NCI-H524 (cell line): ENCODE results near the gene CD8B.

Source experiments
- DNase-seq, 2 experiments: peaks; one replicate each; lab custom pipeline; 2025; lab: John Stamatoyannopoulos, UW

The CD8B gene

DNA sequence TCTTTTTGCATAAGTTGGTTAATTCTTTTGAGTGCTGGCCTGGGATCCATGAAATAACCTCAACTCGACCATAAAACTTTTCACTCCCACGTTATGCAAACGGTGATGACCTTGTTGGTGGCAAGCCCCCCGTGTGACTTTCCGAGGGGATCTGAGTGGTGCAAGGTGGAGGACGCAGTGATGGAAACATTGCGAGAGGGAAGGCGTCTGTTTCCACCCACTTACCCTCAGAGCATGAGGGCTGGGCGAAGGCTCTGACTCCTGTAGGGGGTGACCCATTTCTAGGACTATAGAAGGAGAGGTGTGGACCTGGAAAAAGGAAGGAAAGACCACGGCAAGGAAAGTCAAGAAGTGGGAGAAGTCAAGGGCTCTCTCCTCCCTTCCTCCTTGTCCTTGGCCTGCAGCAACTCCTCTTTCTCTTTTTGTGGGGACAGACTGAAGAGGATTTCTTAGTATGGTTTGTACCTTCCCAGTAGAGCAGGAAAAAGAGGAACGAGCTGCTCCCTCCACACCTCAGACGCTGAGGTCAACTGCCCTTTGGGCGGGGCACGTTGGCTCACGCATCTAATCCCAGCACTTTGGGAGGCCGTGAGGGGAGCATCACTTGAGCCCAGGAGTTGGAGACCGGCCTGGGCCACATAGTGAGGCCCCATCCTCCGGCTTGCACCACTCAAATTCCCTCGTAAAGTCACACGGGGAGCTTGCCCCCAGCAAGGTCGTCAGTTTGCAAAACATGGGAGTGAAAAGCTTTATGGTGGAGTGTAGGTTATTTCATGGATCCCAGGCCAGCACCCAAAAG, 55.4 kb downstream of the CD8B start:
- DNase-seq: no peak

DNA sequence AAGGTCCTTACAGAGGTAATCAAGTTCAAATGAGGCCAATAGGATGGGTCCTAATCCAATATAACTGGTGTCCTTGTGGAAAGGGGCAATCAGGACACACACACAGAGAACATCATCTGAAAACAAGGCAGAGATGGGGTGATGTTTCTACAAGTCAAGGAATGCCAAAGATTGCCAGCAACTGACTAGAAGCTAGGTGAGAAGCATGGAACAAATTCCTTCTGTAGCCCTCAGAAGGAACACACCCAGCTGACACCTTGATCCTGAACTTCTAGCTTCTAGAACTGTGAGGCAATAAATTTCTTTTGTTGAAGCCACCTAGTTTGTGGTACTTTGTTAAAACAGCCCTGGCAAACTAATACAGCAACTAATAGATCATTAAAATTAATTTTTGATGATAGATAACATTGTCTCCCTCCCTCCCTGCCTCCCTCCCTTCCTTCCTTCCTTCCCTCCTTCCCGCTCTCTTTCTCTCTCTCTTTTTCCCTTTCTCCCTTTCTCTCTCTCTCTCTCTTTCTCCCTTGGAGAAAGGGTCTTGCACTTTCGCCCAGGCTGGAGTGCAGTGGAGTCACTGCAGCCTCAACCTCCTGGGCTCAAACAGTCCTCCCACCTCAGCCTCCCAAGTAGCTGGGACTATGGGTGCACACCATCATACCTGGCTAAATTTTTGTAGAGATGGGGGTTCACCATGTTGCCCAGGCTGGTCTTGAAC, 60.7 kb downstream of the CD8B start:
- DNase-seq: no peak

DNA sequence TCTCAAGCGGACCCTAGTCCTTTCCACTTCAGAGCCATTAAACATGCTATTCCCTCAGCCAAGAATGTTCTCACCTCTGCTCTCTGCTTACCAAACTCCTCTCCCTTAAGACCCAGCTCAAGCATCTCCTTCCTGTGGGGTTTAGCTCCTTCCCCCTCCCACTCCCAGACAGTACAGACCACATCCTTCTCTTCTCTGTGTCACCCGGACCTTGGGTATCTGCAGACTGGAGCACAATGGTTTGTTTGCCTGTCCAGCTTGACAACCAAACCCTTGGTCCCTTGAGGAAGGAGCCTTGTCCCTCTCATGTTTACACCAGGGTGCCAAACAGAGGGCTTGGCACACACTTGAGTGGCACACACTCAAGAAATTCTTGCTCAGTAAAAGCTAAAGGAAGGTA, 66.8 kb downstream of the CD8B start:
- DNase-seq: no peak

DNA sequence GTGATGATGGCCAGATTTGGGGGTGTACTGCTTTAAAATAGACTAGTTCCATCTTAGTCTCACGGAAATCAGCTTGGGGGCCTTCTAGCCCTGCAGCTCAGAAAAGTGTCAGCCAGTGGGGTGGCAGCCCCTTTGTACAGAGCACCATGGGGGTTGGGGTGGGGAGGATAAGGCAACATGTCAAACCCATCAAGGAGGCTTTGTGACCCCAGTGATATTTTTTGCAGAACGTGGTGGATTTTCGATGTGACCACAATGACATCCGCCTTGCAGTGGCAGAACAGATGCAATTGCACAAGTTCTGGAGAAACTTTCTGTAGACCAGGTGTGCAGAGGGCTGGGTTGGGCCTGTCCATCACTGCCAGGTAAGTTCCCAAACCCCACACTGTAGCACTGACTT, 67.9 kb downstream of the CD8B start:
- no peak for DNase-seq

DNA sequence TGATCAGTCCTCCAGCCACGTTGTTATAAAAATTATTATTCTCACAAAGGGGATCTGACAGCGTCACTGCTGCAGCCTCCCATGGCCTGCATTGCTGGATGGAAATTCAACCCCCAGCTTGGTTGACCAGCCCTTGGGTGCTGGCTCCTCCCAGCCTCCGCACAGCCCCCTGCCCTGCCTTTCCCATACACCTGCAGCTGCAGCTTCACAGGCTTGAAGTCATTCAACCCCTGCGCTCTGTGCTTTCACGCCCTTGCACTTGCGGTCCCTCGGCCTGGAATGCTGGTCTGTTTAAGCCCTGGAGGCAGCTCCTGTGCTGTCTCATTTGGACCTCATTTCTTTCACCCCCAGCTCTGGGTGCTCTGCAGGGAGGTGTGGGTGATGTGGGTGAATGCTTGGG, 70.1 kb downstream of the CD8B start:
- no peak for DNase-seq

DNA sequence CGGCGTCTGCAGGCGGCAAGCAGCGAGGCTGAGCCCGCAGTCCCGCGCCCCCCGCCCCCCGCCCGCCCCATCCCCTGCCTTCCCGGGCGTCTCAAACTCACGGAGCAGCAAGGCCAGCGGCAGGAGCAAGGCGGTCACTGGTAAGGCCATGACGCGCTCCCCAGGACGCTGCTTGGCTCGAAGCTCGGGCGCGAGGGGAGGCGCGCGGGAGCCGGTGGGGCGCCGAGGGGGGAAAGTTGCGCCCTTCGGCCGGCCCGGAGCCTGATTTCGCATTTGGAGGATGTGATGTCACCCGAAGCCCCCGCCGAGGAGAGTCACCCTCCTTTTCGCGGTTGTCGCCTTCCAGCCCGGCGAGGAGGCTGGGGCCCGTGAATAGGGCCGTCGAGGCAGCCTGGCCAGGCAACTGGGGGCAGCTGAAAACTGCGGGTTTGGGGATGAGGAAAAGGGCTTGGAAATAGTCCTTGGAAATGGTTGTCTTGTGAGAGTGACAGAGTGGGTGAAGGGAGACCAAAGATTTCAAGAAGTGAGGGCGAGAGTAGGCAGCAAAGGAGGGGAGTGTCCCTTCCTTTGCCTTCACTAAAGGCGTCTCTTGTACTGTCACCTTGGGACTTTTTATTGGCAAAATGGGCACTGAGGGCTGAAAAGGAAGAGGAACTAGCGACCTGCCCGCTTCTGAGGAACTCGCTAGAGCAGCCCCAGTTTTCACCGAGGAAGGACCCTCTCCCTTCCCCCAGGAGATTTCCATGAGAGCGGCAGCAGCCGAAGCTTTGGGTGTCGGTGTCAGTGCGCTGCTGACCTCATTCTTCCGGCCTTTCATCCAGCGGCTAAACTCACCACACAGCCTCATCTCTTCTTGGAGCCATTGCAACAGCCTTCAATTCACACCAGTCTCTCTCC, 70.8 kb downstream of the CD8B start, which contains the start of gene CD8A:
CD8A (minus strand) TSS at position 238 of the 897 bp plus-strand sequence; CDS start at position 150, 88 bp downstream.
- no peak for DNase-seq

DNA sequence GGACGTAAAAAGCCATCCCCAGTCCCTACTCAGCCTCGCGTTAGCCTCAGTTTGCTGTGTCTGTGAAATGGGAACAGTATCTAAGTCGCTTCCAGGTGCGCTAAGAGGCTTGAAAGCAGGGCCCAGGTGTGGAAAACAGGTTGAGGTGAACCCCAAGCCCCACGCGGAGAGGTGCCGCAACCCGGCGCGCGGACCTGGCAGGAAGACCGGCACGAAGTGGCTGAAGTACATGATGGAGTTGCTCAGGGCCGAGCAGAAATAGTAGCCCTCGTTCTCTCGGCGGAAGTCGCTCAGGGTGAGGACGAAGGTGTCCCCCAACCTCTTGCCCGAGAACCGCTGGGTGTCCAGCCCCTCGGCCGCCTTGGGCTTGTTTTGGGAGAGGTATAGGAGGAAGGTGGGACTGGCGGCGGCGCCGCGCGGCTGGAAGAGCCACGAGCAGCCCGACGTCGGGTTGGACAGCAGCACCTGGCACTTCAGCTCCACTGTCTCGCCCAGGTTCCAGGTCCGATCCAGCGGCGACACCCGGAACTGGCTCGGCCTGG, 71.5 kb downstream of the CD8B start:
- DNase-seq: no peak

DNA sequence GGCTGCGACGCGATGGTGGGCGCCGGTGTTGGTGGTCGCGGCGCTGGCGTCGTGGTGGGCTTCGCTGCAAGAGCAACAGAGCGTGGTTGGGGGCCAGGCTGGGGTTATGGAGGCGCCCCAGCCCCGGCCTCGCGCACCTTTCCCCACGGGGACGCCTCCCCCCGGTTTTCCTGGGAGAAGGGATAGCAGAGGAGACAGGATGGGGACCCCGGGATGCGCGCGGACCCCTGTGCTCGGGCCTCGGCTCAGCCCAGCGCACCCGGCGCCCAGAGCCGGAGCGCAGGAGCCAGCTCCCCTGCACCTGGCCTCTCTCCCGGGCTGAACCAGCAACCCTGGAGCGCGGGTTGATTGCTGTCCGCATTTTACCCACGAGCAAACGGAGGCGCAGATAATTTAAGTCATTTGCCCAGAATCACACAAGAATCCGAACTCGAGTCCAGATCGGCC, 72.0 kb downstream of the CD8B start:
- peak in 1 of 2 experiments; percentile 8 for DNase-seq

DNA sequence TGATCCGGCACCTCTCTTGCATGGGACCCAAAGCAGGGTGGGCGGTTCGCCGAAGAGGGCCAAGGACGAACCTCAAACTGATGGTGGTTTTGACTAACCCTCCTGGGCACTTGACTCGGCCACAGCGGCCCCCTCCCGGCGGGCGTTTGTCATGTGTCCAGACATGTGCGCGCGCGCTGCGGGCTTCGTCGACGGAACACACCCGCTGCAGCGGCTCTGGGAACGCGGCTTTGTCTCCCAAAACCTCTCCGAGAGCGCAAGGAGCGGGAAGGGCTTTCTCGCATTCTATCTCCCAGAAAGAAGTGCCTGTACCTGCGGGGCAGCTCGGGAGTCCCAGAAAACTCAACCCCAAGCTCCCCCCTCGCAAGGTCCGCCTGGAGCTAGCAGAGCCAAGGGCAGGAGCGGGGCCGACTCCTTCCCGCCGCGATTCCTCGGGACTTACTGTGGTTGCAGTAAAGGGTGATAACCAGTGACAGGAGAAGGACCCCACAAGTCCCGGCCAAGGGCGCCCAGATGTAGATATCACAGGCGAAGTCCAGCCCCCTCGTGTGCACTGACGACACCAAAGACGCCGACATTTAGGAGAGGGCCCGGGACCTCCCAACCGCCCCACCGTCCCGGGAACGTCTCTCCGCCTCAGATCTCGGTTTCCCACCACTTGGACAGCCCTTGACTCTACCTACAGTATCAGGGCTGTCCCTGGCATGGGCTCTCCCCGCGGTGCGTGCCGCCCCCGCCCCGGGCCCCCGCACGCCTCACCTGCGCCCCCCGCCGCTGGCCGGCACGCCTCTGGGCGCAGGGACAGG, 72.6 kb downstream of the CD8B start:
- DNase-seq: peak in 1 of 2 experiments; percentile 52

DNA sequence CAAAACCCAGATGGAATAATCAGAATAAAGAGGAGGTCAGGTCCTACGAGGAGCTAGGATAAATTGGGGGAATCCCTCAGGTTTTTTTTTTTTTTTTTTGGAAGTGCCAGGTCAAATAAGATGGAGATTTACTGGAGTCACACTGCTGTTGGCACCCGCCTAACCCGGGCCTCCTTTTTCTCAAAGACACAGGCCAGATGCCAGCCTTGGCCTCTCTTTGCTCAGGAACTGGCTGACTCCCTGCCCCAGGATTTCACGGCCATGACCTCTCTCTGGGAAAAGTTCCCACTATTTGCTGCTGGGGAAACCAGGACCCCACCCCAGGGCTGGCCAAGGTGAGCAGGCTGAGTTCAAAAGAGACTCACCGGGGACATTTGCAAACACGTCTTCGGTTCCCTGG, 73.5 kb downstream of the CD8B start:
- DNase-seq: no peak

DNA sequence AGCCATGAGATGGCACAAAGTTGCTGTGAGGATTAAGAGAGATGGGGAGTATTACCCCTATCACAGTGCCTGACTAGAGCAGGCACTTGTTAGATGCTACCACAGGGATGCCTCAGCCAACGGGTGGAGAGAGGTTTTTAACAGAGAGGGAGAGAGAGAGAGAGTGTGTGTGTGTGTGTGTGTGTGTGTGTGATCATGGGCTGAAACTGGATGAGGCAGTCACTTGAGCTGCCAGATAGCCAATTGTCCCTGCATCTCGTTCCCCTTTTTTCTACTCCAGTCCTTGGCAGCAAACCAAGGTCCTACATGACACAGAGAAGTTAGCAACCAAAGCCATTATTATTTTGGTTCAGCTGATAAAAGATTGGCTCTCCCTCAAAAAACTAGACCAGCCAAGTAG, 74.0 kb downstream of the CD8B start:
- no peak for DNase-seq

DNA sequence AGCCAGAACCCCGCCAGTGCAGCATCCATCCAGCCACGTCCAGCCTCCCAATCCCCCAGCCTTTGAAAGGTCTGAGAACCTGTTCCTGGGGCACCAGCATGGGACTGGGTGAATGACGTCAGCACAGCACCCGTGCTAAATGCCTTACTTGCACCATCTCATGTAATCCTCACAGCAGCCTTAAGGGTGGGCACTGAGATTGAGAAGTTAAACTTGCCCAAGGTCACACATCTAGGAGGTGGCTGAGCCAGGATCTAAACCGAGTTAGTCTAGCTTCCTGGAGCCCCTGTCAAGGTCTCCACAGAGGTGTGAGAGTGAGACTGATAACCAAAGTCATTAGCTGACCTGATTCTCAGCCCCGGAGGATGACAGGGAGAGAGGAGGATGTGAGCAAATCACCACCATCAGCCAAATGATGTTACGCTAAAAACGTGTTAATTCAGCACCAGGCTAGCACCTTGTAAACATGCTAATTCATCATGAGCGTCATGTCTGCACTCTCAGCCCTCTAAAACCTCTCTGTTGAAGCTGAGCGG, 75.6 kb downstream of the CD8B start:
- DNase-seq: no peak

DNA sequence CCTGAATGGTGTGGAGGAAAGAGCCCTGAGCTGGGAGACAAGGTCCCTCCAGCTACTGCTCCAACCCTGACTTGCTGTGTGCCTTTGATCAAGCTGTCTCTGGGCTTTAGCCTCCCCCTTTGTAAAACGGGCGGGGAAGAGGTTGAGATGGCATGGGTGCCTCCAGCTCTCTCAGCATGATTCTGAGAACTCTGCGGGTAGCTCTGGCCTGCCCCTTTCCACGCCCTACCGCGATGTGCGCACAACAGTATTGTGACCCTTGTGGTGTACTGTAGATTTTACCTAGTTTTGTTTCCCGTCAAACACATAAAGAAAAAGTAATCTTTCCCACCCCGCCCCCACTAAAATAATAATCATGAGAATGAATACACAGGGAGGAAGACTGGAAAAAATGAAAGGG, 76.2 kb downstream of the CD8B start:
- DNase-seq: no peak

DNA sequence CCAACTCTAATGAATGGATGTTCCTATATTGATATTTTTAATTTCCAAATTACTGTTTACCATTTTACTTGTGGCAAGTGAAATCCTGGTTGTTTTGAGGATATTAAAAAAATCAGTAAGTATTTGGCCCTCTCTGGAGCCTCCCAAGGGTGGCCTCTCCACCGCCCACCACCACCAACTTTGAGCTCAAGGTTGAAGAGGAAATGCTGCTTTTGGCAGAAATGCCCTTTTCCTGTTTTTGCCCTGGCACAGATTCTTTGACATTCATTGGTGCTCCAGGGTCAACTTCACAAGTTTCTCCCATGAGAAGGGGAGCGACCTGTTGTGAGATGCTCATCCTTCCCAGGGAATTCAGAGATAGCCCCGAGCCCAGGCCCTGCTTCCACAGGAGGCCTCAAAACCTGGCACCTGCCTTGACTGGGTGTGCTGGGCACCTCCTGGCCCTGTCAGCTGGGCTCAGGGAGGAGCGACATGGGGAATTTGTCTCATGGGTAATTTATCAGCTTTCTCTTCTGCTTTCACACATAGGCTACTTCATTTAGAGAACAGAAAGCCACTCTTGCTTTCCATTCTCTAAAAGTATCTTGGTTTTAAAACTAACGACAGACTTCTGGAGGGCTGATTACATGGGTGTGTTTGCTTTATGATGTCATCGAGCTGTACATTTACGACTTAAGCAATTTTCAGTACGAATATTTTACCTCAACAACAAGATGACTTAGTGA, 77.9 kb downstream of the CD8B start:
- no peak for DNase-seq

DNA sequence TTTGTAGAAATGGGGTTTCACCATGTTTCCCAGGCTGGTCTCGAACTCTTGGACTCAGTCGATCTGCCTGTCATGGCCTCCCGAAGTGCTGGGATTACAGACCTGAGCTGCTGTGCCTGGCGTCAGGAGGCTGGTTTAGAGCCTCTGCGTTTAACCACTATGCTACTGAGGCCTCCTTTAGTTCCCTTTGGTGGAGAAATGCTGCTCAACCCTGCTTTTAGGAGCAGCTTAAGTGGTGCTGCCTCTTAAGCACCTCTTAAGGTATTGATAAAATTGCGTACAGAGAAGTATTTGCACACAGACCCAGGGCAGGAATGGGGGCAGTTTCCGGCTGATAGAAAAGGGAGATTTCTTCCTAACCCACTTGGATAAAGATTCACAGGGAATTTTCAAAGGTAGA, 78.9 kb downstream of the CD8B start:
- no peak for DNase-seq

DNA sequence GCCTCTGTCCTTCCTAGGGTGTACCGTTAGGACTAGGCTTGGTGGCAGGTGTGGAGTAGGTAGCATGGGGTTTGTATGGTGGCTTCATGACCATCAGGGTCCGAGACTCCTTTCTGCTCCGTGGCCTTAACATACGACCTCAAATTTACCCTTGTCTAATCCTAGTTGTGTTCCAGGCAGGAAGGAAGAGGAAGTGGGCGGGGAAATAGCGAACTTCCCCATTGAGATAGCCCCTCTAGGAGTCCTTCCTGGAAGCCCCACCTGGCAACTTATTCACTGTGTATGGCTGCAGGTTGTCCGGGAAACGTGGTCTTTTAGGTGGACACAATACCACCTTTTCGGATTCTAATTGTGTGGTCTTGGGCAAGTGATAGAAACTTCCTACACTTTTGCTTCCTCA, 80.3 kb downstream of the CD8B start:
- DNase-seq: no peak

DNA sequence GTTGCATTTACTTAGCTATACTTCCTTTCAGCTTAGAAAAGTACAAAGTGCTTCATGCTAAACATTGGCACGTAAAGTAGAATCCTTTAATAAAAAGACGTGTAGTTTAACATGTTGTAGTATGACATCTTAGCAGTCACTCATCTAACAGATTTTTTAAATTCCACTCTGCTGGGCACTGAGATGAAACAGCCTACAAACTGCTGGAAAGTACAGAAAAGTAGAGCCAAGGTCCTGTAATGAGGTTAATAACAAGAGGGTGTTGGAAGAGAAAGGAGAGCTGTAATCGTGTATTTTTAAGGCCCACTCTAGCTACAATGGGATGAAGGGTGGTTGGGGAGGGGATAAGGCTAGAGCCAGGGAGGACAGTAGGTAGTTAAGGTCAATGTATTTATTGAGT, 81.7 kb downstream of the CD8B start:
- no peak for DNase-seq

DNA sequence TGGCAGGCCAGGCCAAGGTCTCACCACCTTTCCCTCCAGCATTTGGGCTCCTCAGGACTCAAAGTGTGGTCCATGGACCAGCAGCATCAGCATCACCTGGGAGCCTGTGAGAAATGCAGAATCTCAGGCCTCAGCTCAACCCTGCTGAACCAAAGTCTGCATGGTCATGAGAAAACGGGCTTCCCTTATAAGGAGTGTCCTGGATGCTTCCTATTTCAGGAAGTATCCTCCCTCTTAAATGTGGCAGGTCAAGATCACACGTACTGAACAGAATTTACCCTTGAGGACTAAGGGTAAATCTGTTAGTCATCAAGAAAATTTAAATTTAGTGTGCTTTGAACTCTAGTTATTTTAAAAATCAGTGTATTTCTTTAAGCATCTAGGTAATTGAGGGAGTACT, 82.7 kb downstream of the CD8B start:
- no peak for DNase-seq

DNA sequence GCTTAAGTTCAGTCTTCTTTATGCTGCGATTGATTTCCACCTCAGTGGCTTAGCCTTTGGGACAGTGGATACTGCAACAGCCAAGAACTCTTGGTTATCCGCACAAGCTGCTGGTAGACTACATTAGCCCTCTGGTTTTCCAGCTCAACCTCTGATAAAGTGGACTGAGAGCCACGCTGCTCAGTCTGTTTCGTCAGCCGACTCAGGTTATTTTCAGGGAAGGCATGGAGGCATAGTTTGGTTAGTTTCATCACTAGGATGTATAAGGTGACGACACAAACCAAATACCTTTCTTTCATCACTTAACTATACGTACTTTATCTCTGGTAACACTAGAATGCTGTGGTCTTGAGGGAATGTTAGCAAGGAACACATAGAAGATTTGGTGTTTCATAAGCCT, 85.2 kb downstream of the CD8B start:
- no peak for DNase-seq

DNA sequence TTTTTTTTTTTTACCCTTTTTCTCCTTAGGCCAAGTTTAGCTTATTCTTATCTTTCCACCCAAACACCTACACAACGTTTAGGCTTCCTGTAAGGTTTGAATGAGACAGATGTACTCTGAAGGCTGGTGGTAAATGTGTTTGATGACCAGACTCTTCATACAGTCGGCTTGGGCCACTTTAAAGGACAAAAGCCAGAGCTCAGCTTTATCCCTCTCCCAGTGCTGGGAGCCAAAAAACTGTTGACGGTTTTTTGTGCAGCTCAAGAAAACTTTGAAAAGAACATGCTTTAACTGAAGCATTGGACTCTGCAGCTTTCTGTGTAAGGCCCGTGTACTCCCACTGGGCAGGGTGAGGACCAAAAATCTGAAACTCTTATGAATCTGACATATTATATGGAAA, 86.3 kb downstream of the CD8B start:
- no peak for DNase-seq
